K562 (cell line): ENCODE data around the gene GASK1B. TPM values are rescaled to one million over a fixed set of nuclear protein-coding genes. Genes with fewer than 3 reads are reported as not detected.

ENCODE experiments used
- ATAC-seq: fragments of 200-7000 bp; cut with Tn5 transposase; 3 replicates; pipeline ENCODE4 v1.9.1; 2020; ENCODE audit warnings: moderate library complexity
- BruUV-seq: library from RNA; stranded (reverse); fragments of 400-500 nt; replicated peaks from 2 replicates; lab custom pipeline; 2021; lab: Mats Ljungman, UMichigan
- CTCF ChIA-PET: fragments of 300-600 bp; formaldehyde crosslinking; extraction: SDS; loops from one replicate; lab custom pipeline; 2021; ENCODE audit warnings: low intra/inter-chr PET ratio; lab: Yijun Ruan, JAX
- POLR2A ChIA-PET: fragments of 300-600, 350-650 bp; sonication (Branson Sonifier 250); formaldehyde crosslinking; extraction: SDS; loops from one replicate; lab custom pipeline; 2021; ENCODE audit warnings: antibody characterized with exemption, inconsistent platforms; lab: Yijun Ruan, JAX
- DNase-seq, 4 experiments: peaks; one replicate each; pipeline versions ENCODE4 v3.0.0 to v3.0.0-alpha.2; 2011 to 2018; ENCODE audit warnings: low spot score in 3 of 4, mixed read lengths in 3 of 4; ENCODE audit errors: extremely low read depth in 1 of 4
- FAIRE-seq: peaks from 2 replicates; lab custom pipeline; 2011; peaks lifted over from hg19 to GRCh38; lab: Jason Lieb, UNC
- H2AFZ ChIP-seq: 2 replicates; pipeline ENCODE4 v1.6.0; 2011; ENCODE audit warnings: low read depth, low read length, control low read depth, inconsistent platforms
- H3K27ac ChIP-seq: fragments of 200-600 bp; 3 replicates; pipeline ENCODE4 v1.8.0; 2011; ENCODE audit warnings: low read depth, mild to moderate bottlenecking, control low read depth, inconsistent platforms, low read length, moderate library complexity, mixed read lengths; ENCODE audit errors: extremely low read depth
- H3K27me3 ChIP-seq, 2 experiments: fragments of 300-600 bp in 1 of 2; 2 replicates in 1 of 2; 3 replicates in 1 of 2; pipeline versions ENCODE4 v1.6.0 to v1.8.0; 2011; ENCODE audit warnings: inconsistent platforms in 2 of 2, low read length in 2 of 2, mild to moderate bottlenecking in 1 of 2, mixed read lengths in 1 of 2, moderate library complexity in 1 of 2; ENCODE audit not compliant: control insufficient read depth in 2 of 2, insufficient read depth in 2 of 2
- H3K36me3 ChIP-seq: fragments of 300-600 bp; 3 replicates; pipeline ENCODE4 v1.8.0; 2011; ENCODE audit warnings: mild to moderate bottlenecking, low read length, inconsistent platforms; ENCODE audit not compliant: control insufficient read depth, insufficient read depth
- H3K4me1 ChIP-seq, 2 experiments: fragments of 200-600 bp in 1 of 2; replicated peaks in 1 of 2; 2 replicates in 1 of 2; 3 replicates in 1 of 2; pipeline versions ENCODE4 v1.5.1 to v1.8.0; 2011; ENCODE audit warnings: inconsistent platforms in 2 of 2, low read length in 2 of 2, mild to moderate bottlenecking in 1 of 2, mixed read lengths in 1 of 2, moderate library complexity in 1 of 2; ENCODE audit not compliant: control insufficient read depth in 2 of 2, insufficient read depth in 2 of 2
- H3K4me2 ChIP-seq: 2 replicates; pipeline ENCODE4 v1.6.1; 2011; ENCODE audit warnings: low read length, control low read depth, inconsistent platforms, mixed read lengths; ENCODE audit not compliant: insufficient read depth
- H3K4me3 ChIP-seq: fragments of 200-600 bp; sonication (generic), shearing (Covaris generic); 2 replicates; pipeline ENCODE4 v1.5.1; 2016; ENCODE audit warnings: control low read depth, inconsistent platforms
- H3K79me2 ChIP-seq: fragments of 200-600 bp; 3 replicates; pipeline ENCODE4 v1.8.0; 2011; ENCODE audit warnings: low read length, inconsistent platforms; ENCODE audit not compliant: control insufficient read depth, insufficient read depth
- H3K9ac ChIP-seq, 2 experiments: 2 replicates each; pipeline versions ENCODE4 v1.6.0 to v1.6.1; 2011; ENCODE audit warnings: low read depth in 2 of 2, low read length in 2 of 2, control low read depth in 1 of 2, inconsistent platforms in 1 of 2, mild to moderate bottlenecking in 1 of 2, mixed read lengths in 1 of 2; ENCODE audit not compliant: insufficient read depth in 1 of 2
- H3K9me1 ChIP-seq: one replicate; pipeline ENCODE4 v1.6.0; 2011; ENCODE audit warnings: inconsistent platforms, mild to moderate bottlenecking, low read length, moderate library complexity; ENCODE audit not compliant: control insufficient read depth, insufficient read depth
- H3K9me3 ChIP-seq: replicated peaks from 2 replicates; pipeline ENCODE4 v1.5.1; 2011; ENCODE audit warnings: low read depth, low read length, inconsistent platforms; ENCODE audit not compliant: control insufficient read depth, insufficient read depth
- H4K20me1 ChIP-seq: replicated peaks from 2 replicates; pipeline ENCODE4 v1.6.1; 2011; ENCODE audit warnings: low read length, inconsistent platforms, mixed read lengths; ENCODE audit not compliant: control insufficient read depth, insufficient read depth
- BMI1 ChIP-seq: fragments of 150-350 bp; IDR thresholded peaks from 2 replicates; pipeline ENCODE4 v1.6.1; 2014; ENCODE audit warnings: low read length
- CBFB ChIP-seq: sonication (generic); formaldehyde crosslinking; IDR thresholded peaks from 2 replicates; pipeline ENCODE4 v1.4.0; 2020; ENCODE audit warnings: mild to moderate bottlenecking, missing genetic modification reagents
- FOXJ2 ChIP-seq: fragments of 200-800 bp; sonication (Bioruptor generic); IDR thresholded peaks from 2 replicates; pipeline ENCODE4 v1.6.1; 2016; ENCODE audit warnings: missing genetic modification characterization, missing compliant biosample characterization
- KLF16 ChIP-seq: IDR thresholded peaks from 2 replicates; pipeline ENCODE4 v1.6.1; 2016; ENCODE audit warnings: antibody characterized with exemption
- MNT ChIP-seq, 2 experiments: fragments of 450-650 bp; conservative IDR thresholded peaks; 2 replicates each; pipeline ENCODE4 v1.6.1; 2017; ENCODE audit warnings: mild to moderate bottlenecking in 2 of 2, moderate library complexity in 2 of 2
- MTF1 ChIP-seq: fragments of 250-450 bp; sonication (Bioruptor Pico); IDR thresholded peaks from 2 replicates; pipeline ENCODE4 v1.9.0; 2021; ENCODE audit warnings: moderate library complexity, mild to moderate bottlenecking, inconsistent platforms, borderline replicate concordance
- NRF1 ChIP-seq, 2 experiments: fragments of 450-650 bp; IDR thresholded peaks in 1 of 2; conservative IDR thresholded peaks in 1 of 2; 2 replicates each; pipeline ENCODE4 v1.6.1; 2014; ENCODE audit warnings: mild to moderate bottlenecking in 2 of 2
- RAD51 ChIP-seq: fragments of 450-650 bp; IDR thresholded peaks from 2 replicates; pipeline ENCODE4 v1.7.1; 2016; ENCODE audit warnings: low read depth, mild to moderate bottlenecking, borderline replicate concordance
- RBM39 ChIP-seq: fragments of 200-400 bp; formaldehyde crosslinking; optimal IDR thresholded peaks from 2 replicates; pipeline ENCODE3; 2018; ENCODE audit warnings: low read depth, low read length
- SP1 ChIP-seq: sonication (generic); formaldehyde crosslinking; IDR thresholded peaks from 2 replicates; pipeline ENCODE4 v1.8.1; 2022; ENCODE audit warnings: mild to moderate bottlenecking, missing genetic modification reagents
- SREBF1 ChIP-seq: fragments of 150-350 bp; IDR thresholded peaks from 2 replicates; pipeline ENCODE4 v1.6.1; 2014; ENCODE audit warnings: antibody characterized with exemption, low read depth, low read length, borderline replicate concordance
- TCF15 ChIP-seq: fragments of 250-450 bp; sonication (Bioruptor Pico); IDR thresholded peaks from 2 replicates; pipeline ENCODE4 v1.8.0; 2022; ENCODE audit warnings: moderate library complexity, mild to moderate bottlenecking, inconsistent platforms
- ZNF174 ChIP-seq: fragments of 250-450 bp; sonication (Bioruptor Pico); IDR thresholded peaks from 2 replicates; pipeline ENCODE4 v1.4.0; 2020; ENCODE audit warnings: mild to moderate bottlenecking
- ZNF785 ChIP-seq: fragments of 250-450 bp; sonication (Bioruptor Pico); IDR thresholded peaks from 2 replicates; pipeline ENCODE4 v1.4.0; 2020; ENCODE audit warnings: mild to moderate bottlenecking
- ZNF79 ChIP-seq: fragments of 250-450 bp; sonication (Bioruptor Pico); IDR thresholded peaks from 2 replicates; pipeline ENCODE4 v1.4.0; 2020; ENCODE audit warnings: low read depth, mild to moderate bottlenecking, moderate library complexity
- in situ Hi-C: fragments of 300-500 bp; cut with MboI; formaldehyde crosslinking; loops from 4 replicates; pipeline ENCODE4 v1.15.0; 2018; ENCODE audit warnings: inconsistent platforms, mixed read lengths
- intact Hi-C: fragments of 100-400 bp; cut with micrococcal nuclease; formaldehyde crosslinking; loops from 2 replicates; pipeline ENCODE4 v1.14.2; 2022
- polyA plus RNA-seq, 8 experiments: library from polyadenylated mRNA; depleted of rRNA in 4 of 8; stranded (reverse) in 5 of 8; unstranded in 3 of 8; fragments of >200 nt; fragmentation: Nextera tagmentation in 2 of 8; fragmentation: Illumina TruSeq in 1 of 8; extraction: Ambion mirVana in 2 of 8; extraction: Trizol in 1 of 8; gene quantifications; 2 replicates each; pipeline versions ENCODE4 v1.2.1 to v1.2.3, GENCODE V29; 2011 to 2014; ENCODE audit warnings: inconsistent platforms in 1 of 8, missing spikeins in 1 of 8
- total RNA-seq, 7 experiments: library from RNA; depleted of rRNA in 6 of 7; stranded (reverse); fragments of >200 nt in 6 of 7; fragmentation: Illumina TruSeq in 2 of 7; extraction: Trizol in 2 of 7; gene quantifications; 2 replicates each; pipeline versions ENCODE4 v1.2.1 to v1.2.3, GENCODE V29; 2011 to 2021; ENCODE audit warnings: low replicate concordance in 1 of 7

The GASK1B gene
- total and polyA plus RNA-seq, 9 of the 15 experiments (the other 6 are each of a cell fraction or from before 2014, with no cell fraction given) = 0.13 to 1.2 (median 0.61) TPM

- TF ChIP-seq MNT (conservative IDR thresholded peaks at IDR 0.05) (no peak), FOXJ2 (tag) (no peak), SP1 (CRISPR knock-in tag) (no peak), NRF1 (conservative IDR thresholded peaks at IDR 0.05 in 1 of 2, IDR thresholded peaks at IDR 0.05 in 1 of 2) (no peak), BMI1 (no peak), ZNF785 (CRISPR knock-in tag) (no peak), MTF1 (CRISPR knock-in tag) (no peak), ZNF79 (CRISPR knock-in tag) (no peak)
These were observed 6.6 kb upstream of the GASK1B start (continued) for GRCh38 chr4:158179465-158179864.

- in situ Hi-C loops = no loop called here
These were observed 4.0 kb upstream of the GASK1B start for GRCh38 chr4:158176776-158177175.

More at GRCh38 chr4:158176776-158177175, 4.0 kb upstream of the GASK1B start:
- H3K9ac ChIP-seq = no peak overlapping the region
- intact Hi-C loops = no loop called here
- no peaks in the 10 kb centered on the region for H3K79me2 ChIP-seq
- no peaks in the 10 kb centered on the region for H3K9me1 ChIP-seq
- no peak overlapping the region for H2AFZ ChIP-seq
- ATAC-seq (no peak), FAIRE-seq (no peak), DNase-seq (no peak)
- TF ChIP-seq KLF16 (no peak), CBFB (no peak), RBM39 (no peak), ZNF174 (no peak), SREBF1 (no peak), RAD51 (no peak), TCF15 (CRISPR knock-in tag) (no peak)
- no peaks in the 10 kb centered on the region for H3K36me3 ChIP-seq
- H3K27me3 ChIP-seq = no peaks in the 10 kb centered on the region
- H3K27ac ChIP-seq = no peak overlapping the region
- H3K4me1 ChIP-seq = peaks cover 0 to 5% of the 10 kb centered on the region in 2 experiments; a peak in 2 of 5 replicates
- no peaks in the 10 kb centered on the region for H4K20me1 ChIP-seq
- BruUV-seq = no TSS peak
- no peaks in the 10 kb centered on the region for H3K9me3 ChIP-seq
- no peak overlapping the region for H3K4me3 ChIP-seq
- no peak overlapping the region for H3K4me2 ChIP-seq
- CTCF ChIA-PET = no interaction called here
- POLR2A ChIA-PET = no interaction called here
